Measurements from ENCODE around the gene PSMD4.

PSMD4 gene

DNA sequence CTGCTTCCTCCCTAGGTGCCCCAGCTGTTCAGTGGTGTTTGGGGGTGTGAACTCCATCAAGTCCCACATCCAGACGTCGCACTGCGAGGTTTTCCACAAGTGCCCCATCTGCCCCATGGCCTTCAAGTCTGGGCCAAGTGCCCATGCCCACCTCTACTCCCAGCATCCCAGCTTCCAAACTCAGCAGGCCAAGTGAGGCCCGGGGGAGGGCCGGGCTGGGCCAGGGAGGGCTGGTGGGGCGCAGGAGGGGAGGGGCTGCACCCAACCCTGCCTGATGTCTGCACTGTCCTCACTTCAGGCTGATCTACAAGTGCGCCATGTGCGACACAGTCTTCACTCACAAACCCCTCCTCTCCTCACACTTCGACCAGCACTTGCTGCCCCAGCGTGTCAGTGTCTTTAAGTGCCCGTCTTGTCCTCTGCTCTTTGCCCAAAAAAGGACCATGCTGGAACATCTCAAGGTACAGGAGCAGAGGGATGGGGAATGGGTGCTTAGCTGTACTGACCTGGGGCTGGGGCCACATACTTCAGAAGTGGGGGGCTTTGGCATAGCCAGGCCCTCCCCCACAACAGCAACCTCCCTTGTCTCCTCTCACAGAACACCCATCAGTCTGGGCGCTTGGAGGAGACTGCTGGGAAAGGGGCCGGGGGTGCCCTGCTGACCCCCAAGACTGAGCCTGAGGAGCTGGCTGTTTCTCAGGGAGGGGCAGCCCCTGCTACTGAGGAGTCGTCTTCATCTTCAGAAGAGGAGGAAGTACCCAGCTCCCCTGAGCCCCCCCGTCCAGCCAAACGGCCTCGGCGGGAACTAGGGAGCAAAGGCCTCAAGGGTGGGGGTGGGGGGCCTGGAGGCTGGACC lies 34.8 kb downstream of the PSMD4 start:
- H3K27ac ChIP-seq (ENCODE audit: extremely low read depth, low read depth, low read length): no peak overlapping the region
- TF ChIP-seq GLIS2 (tag by site-specific recombination; IDR thresholded peaks at IDR 0.05) (peak; percentile 29; the same call in 1 of the 2 replicates), MEIS1 (CRISPR knock-in tag; IDR thresholded peaks at IDR 0.05; ENCODE audit: borderline replicate concordance) (no peak)
- no peaks in the 10 kb centered on the region for H3K4me1 ChIP-seq (ENCODE audit: control insufficient read depth, insufficient read depth, low read length)
- no peak overlapping the region for H3K4me3 ChIP-seq (ENCODE audit: low read depth, low read length)
- ChIA-PET CTCF (no interaction called here), POLR2A (interaction anchor here (0.6 to 1.1 kb wide), 4 partner anchors 8 to 191 kb away, joined by 3 to 4 read pairs (median 3); partner anchors contain the start of gene PSMD4)
- H3K36me3 ChIP-seq (ENCODE audit: control insufficient read depth in 2 of 2, insufficient read depth in 1 of 2, low read length in 2 of 2): peaks cover 4 to 98% of the 10 kb centered on the region in 2 experiments; a peak in 2 of 3 replicates
- H3K9me3 ChIP-seq (ENCODE audit: control insufficient read depth, insufficient read depth, low read depth, low read length): no peaks in the 10 kb centered on the region

- H3K27ac ChIP-seq (ENCODE audit: extremely low read depth, low read depth, low read length): no peak overlapping the region
- peaks cover 4 to 98% of the 10 kb centered on the region in 2 experiments for H3K36me3 ChIP-seq (ENCODE audit: control insufficient read depth in 2 of 2, insufficient read depth in 1 of 2, low read length in 2 of 2)
- POLR2A ChIA-PET: interaction anchor here (0.7 to 1.0 kb wide), 2 partner anchors 9 to 38 kb away, joined by 3 to 4 read pairs; no protein-coding TSS in a partner anchor
- H3K4me1 ChIP-seq (ENCODE audit: control insufficient read depth, insufficient read depth, low read length): no peaks in the 10 kb centered on the region
- TF ChIP-seq GLIS2 (tag by site-specific recombination; IDR thresholded peaks at IDR 0.05) (0 out of 2 replicates have a peak, but pooled peaks have one; percentile 5), ZNF660 (tag by site-specific recombination; IDR thresholded peaks at IDR 0.05) (no peak), ZNF600 (tag by site-specific recombination; IDR thresholded peaks at IDR 0.05) (no peak)
- H3K9me3 ChIP-seq (ENCODE audit: control insufficient read depth, insufficient read depth, low read depth, low read length): no peaks in the 10 kb centered on the region
- CTCF ChIA-PET: no interaction called here
- no peak overlapping the region for H3K4me3 ChIP-seq (ENCODE audit: low read depth, low read length)
Measured at GRCh38 chr1:151289991-151290708, 35.6 kb downstream of the PSMD4 start.

- Histone ChIP-seq H3K9me3 (ENCODE audit: control insufficient read depth, insufficient read depth, low read depth, low read length) (no peaks in the 10 kb centered on the region), H3K27ac (ENCODE audit: extremely low read depth, low read depth, low read length) (no peak overlapping the region), H3K4me3 (ENCODE audit: low read depth, low read length) (no peak overlapping the region), H3K4me1 (ENCODE audit: control insufficient read depth, insufficient read depth, low read length) (no peaks in the 10 kb centered on the region), H3K36me3 (ENCODE audit: control insufficient read depth in 2 of 2, insufficient read depth in 1 of 2, low read length in 2 of 2) (peaks cover 4 to 98% of the 10 kb centered on the region in 2 experiments)
- POLR2A ChIA-PET: interaction anchor here (0.7 kb wide), 1 partner anchor 29 kb away, joined by 3 read pairs; no protein-coding TSS in a partner anchor
- TF ChIP-seq ZNF2 (tag by site-specific recombination; IDR thresholded peaks at IDR 0.05) (no peak), ZNF423 (tag by site-specific recombination; IDR thresholded peaks at IDR 0.05) (no peak), ZNF561 (tag by site-specific recombination; IDR thresholded peaks at IDR 0.05; ENCODE audit: borderline replicate concordance) (no peak), TRIM28 (IDR thresholded peaks at IDR 0.05; ENCODE audit: borderline replicate concordance, low read length) (no peak), MZF1 (tag by site-specific recombination; IDR thresholded peaks at IDR 0.05; ENCODE audit: borderline replicate concordance) (no peak), ZSCAN4 (tag by site-specific recombination; IDR thresholded peaks at IDR 0.05) (no peak), RBAK (tag by site-specific recombination; IDR thresholded peaks at IDR 0.05) (no peak), ZBTB1 (tag by site-specific recombination; IDR thresholded peaks at IDR 0.05) (no peak)
- CTCF ChIA-PET: no interaction called here
Measured at GRCh38 chr1:151290709-151291303, 36.3 kb downstream of the PSMD4 start.

- no peak overlapping the region for H3K27ac ChIP-seq (ENCODE audit: extremely low read depth, low read depth, low read length)
- no peaks in the 10 kb centered on the region for H3K4me1 ChIP-seq (ENCODE audit: control insufficient read depth, insufficient read depth, low read length)
- ChIA-PET POLR2A (interaction anchor here (0.7 to 4.0 kb wide), 4 partner anchors 8 to 48 kb away, joined by 4 to 24 read pairs (median 8); partner anchors contain the start of genes PI4KB and ZNF687), CTCF (interaction anchor here (0.6 to 1.5 kb wide), 3 partner anchors 8 to 42 kb away, joined by 3 to 6 read pairs (median 3); no protein-coding TSS in a partner anchor)
- H3K36me3 ChIP-seq (ENCODE audit: control insufficient read depth in 2 of 2, insufficient read depth in 1 of 2, low read length in 2 of 2): peaks cover 8 to 97% of the 10 kb centered on the region in 2 experiments
- no peaks in the 10 kb centered on the region for H3K9me3 ChIP-seq (ENCODE audit: control insufficient read depth, insufficient read depth, low read depth, low read length)
- no peak overlapping the region for H3K4me3 ChIP-seq (ENCODE audit: low read depth, low read length)
- TF ChIP-seq ZNF138 (tag by site-specific recombination; IDR thresholded peaks at IDR 0.05; ENCODE audit: borderline replicate concordance) (no peak), ZFP37 (tag by site-specific recombination; IDR thresholded peaks at IDR 0.05) (no peak), SCRT2 (tag by site-specific recombination; IDR thresholded peaks at IDR 0.05) (no peak), ZNF670 (tag by site-specific recombination; IDR thresholded peaks at IDR 0.05; ENCODE audit: low read depth) (no peak), ZNF837 (tag by site-specific recombination; IDR thresholded peaks at IDR 0.05) (no peak), ZNF600 (tag by site-specific recombination; IDR thresholded peaks at IDR 0.05) (no peak), ZNF19 (tag by site-specific recombination; IDR thresholded peaks at IDR 0.05; ENCODE audit: low read depth) (no peak), ZNF350 (tag by site-specific recombination; IDR thresholded peaks at IDR 0.05) (no peak), EGR2 (tag by site-specific recombination; IDR thresholded peaks at IDR 0.05; ENCODE audit: low read depth) (no peak)
Measured at GRCh38 chr1:151292207-151293030, 37.9 kb downstream of the PSMD4 start.

All from HEK293 (cell line).